B cell (primary cell): ENCODE results near the gene EDC4. TPM values are rescaled to one million over a fixed set of nuclear protein-coding genes. Genes with fewer than 3 reads are reported as not detected.

ENCODE experiments used
- ATAC-seq: fragments of 200-7000 bp; cut with Tn5 transposase; one replicate; pipeline ENCODE4 v1.10.0; 2021; ENCODE audit warnings: low read depth, mild to moderate bottlenecking, moderate number of reproducible peaks, moderate library complexity
- CTCF ChIA-PET: fragments of 350-600 bp; sonication (Branson Sonifier 250); formaldehyde crosslinking; loops from one replicate; lab custom pipeline; 2021; ENCODE audit warnings: antibody characterized with exemption, inconsistent platforms; lab: Charles Lee
- POLR2A ChIA-PET: fragments of 350-600 bp; sonication (Branson Sonifier 250); formaldehyde crosslinking; loops from one replicate; lab custom pipeline; 2021; ENCODE audit warnings: antibody characterized with exemption; lab: Charles Lee
- DNase-seq: peaks from one replicate; pipeline ENCODE4 v3.0.0; 2013
- H2AFZ ChIP-seq: 2 replicates; pipeline ENCODE4 v1.6.1; 2012; ENCODE audit warnings: mild to moderate bottlenecking, low read depth, low read length; ENCODE audit not compliant: insufficient read depth, poor library complexity, severe bottlenecking
- H3K27ac ChIP-seq, 2 donors: 1 replicate in 1 of 2; 2 replicates in 1 of 2; pipeline ENCODE4 v1.5.1; 2012 to 2013; ENCODE audit warnings: low read length in 2 of 2, mild to moderate bottlenecking in 2 of 2, moderate library complexity in 1 of 2
- H3K27me3 ChIP-seq, 4 experiments: fragments of 200-600 bp in 1 of 4; sonication (generic) in 1 of 4; replicated peaks in 1 of 4; 1 replicate in 2 of 4; 2 replicates in 2 of 4; pipeline versions ENCODE4 v1.6.1 to v1.7.0; 2013 to 2016; ENCODE audit warnings: low read length in 3 of 4, mild to moderate bottlenecking in 2 of 4, mixed read lengths in 1 of 4, moderate library complexity in 1 of 4; ENCODE audit not compliant: insufficient read depth in 4 of 4, control insufficient read depth in 3 of 4; ENCODE audit errors: control extremely low read depth in 1 of 4
- H3K36me3 ChIP-seq, 2 experiments: replicated peaks in 1 of 2; 1 replicate in 1 of 2; 2 replicates in 1 of 2; pipeline versions ENCODE4 v1.6.1 to v1.7.1; 2013; ENCODE audit warnings: low read length in 1 of 2; ENCODE audit not compliant: insufficient read depth in 2 of 2, control insufficient read depth in 1 of 2; ENCODE audit errors: control extremely low read depth in 1 of 2, extremely low read depth in 1 of 2
- H3K4me1 ChIP-seq, 2 donors: fragments of 200-600 bp in 1 of 2; sonication (generic) in 1 of 2; 1 replicate in 1 of 2; 2 replicates in 1 of 2; pipeline versions ENCODE4 v1.5.1 to v1.6.1; 2013 to 2017; ENCODE audit warnings: low read length in 2 of 2; ENCODE audit not compliant: control insufficient read depth in 2 of 2, insufficient read depth in 2 of 2
- H3K4me2 ChIP-seq: replicated peaks from 2 replicates; pipeline ENCODE3; 2012; ENCODE audit warnings: mild to moderate bottlenecking, low read depth, low read length; ENCODE audit not compliant: poor library complexity, severe bottlenecking
- H3K4me3 ChIP-seq, 5 experiments: fragments of 200-600 bp in 1 of 5; sonication (generic) in 1 of 5; 1 replicate in 3 of 5; 2 replicates in 2 of 5; pipeline versions ENCODE4 v1.5.1 to v1.7.0; 2011 to 2016; ENCODE audit warnings: low read length in 4 of 5, mild to moderate bottlenecking in 4 of 5, low read depth in 2 of 5, control low read depth in 1 of 5, moderate library complexity in 1 of 5; ENCODE audit not compliant: insufficient read depth in 1 of 5; ENCODE audit errors: control extremely low read depth in 1 of 5, extremely low read depth in 1 of 5
- H3K79me2 ChIP-seq: fragments of 200-600 bp; sonication (generic); one replicate; pipeline ENCODE4 v1.6.0; 2016; ENCODE audit warnings: low read length; ENCODE audit not compliant: control insufficient read depth, insufficient read depth
- H3K9ac ChIP-seq: fragments of 200-600 bp; sonication (generic); 2 replicates; pipeline ENCODE4 v1.6.1; 2017; ENCODE audit warnings: mild to moderate bottlenecking, low read length, moderate library complexity
- H3K9me3 ChIP-seq, 3 donors: one replicate each; pipeline versions ENCODE4 v1.6.1 to v1.7.1; 2013; ENCODE audit warnings: low read length in 2 of 3; ENCODE audit not compliant: control insufficient read depth in 2 of 3, insufficient read depth in 1 of 3; ENCODE audit errors: control extremely low read depth in 1 of 3
- H4K20me1 ChIP-seq: 2 replicates; pipeline ENCODE4 v1.6.0; 2012; ENCODE audit warnings: mild to moderate bottlenecking, low read length; ENCODE audit not compliant: insufficient read depth, control insufficient read depth, poor library complexity, severe bottlenecking
- H3K27ac Mint-ChIP-seq: one replicate; pipeline ENCODE4 v1.8.0; 2021; ENCODE audit warnings: mixed read lengths
- H3K27me3 Mint-ChIP-seq: one replicate; pipeline ENCODE4 v1.8.0; 2021; ENCODE audit warnings: mixed read lengths
- H3K4me1 Mint-ChIP-seq: one replicate; pipeline ENCODE4 v1.8.0; 2021; ENCODE audit warnings: mixed read lengths
- H3K4me3 Mint-ChIP-seq: one replicate; pipeline ENCODE4 v1.8.0; 2021; ENCODE audit warnings: mixed read lengths
- H3K9me3 Mint-ChIP-seq: one replicate; pipeline ENCODE4 v1.8.0; 2022; ENCODE audit warnings: mixed read lengths; ENCODE audit not compliant: insufficient read depth
- CTCF ChIP-seq: fragments of 200-600 bp; IDR thresholded peaks from one replicate; pipeline ENCODE4 v1.8.0; 2022; ENCODE audit warnings: antibody characterized with exemption, mild to moderate bottlenecking
- EZH2 ChIP-seq: IDR thresholded peaks from 2 replicates; pipeline ENCODE4 v1.6.1; 2012; ENCODE audit warnings: borderline replicate concordance, low read depth, mild to moderate bottlenecking, moderate library complexity, low read length; ENCODE audit not compliant: insufficient read depth, poor library complexity, severe bottlenecking
- whole genome bisulfite sequencing: methylation state at CpG from one replicate; pipeline ENCODE4 v1.1.5; 2013; ENCODE audit warnings: missing lambda C conversion rate; ENCODE audit not compliant: insufficient coverage; 5-methylcytosine and 5-hydroxymethylcytosine counted together
- intact Hi-C: fragments of 100-400 bp; cut with micrococcal nuclease; formaldehyde crosslinking; loops from one replicate; pipeline ENCODE4 v1.10.0; 2022
- polyA plus RNA-seq: library from polyadenylated mRNA; depleted of rRNA; stranded (reverse); fragments of >200 nt; gene quantifications from 2 replicates; pipeline ENCODE4 v1.2.3, GENCODE V29; 2012
- total RNA-seq, 2 donors: library from RNA; stranded (reverse); fragments of 120-200 nt in 1 of 2; gene quantifications; 1 replicate in 1 of 2; 2 replicates in 1 of 2; pipeline versions ENCODE4 v1.2.3 to v1.2.4, GENCODE V29; 2013 to 2022

The EDC4 gene
- total and polyA plus RNA-seq, 2 donors (not counting 1 experiment from before 2014, with no cell fraction given), result 84.5 to 95.1 TPM

GRCh38 chr16:67843343-67843765, 29.5 kb upstream of the EDC4 start:
- no peak for ATAC-seq
- H3K79me2 ChIP-seq, result peaks cover 37% of the 10 kb centered on the region

More at GRCh38 chr16:67843343-67843765, 29.5 kb upstream of the EDC4 start:
- Histone ChIP-seq H2AFZ (peak overlapping the region; percentile 99), H3K9ac (peak overlapping the region; percentile 83), H4K20me1 (peaks cover 27% of the 10 kb centered on the region), H3K4me3 (peak overlapping the region; percentile 19 to 91 (median 74)), H3K36me3 (no peaks in the 10 kb centered on the region), H3K9me3 (peaks cover 0 to 5% (median 0%) of the 10 kb centered on the region in 3 donors), H3K4me1 (peaks cover 39 to 53% of the 10 kb centered on the region in 2 donors), H3K27me3 (no peaks in the 10 kb centered on the region), H3K27ac (peak overlapping the region; percentile 25 to 87), H3K4me2 (peak overlapping the region; percentile 97)
- Mint-ChIP-seq H3K27ac (peak overlapping the region; percentile 97), H3K9me3 (no peaks in the 10 kb centered on the region), H3K4me3 (peak overlapping the region; percentile 95), H3K27me3 (no peaks in the 10 kb centered on the region), H3K4me1 (peaks cover 45% of the 10 kb centered on the region)
- intact Hi-C loops, result loop anchor here (2.0 to 10.0 kb wide), 2 partner anchors 183 to 1089 kb away; partner anchors contain the start of genes ACD, DYNC1LI2 and PARD6A
- DNase-seq, result no peak
- 21% methylated on average over 11 of the region's 11 CpGs for WGBS
- POLR2A ChIA-PET, result no interaction called here
- CTCF ChIA-PET, result interaction anchor here (1.0 to 3.5 kb wide), 6 partner anchors 10 to 197 kb away, joined by 3 to 13 read pairs (median 8); no protein-coding TSS in a partner anchor
- TF ChIP-seq EZH2 (no peak), CTCF (no peak)
